Muscle layer of colon (tissue), 2 donors: ENCODE results near the gene ZNF561.

ENCODE experiments used
- H3K27ac ChIP-seq: one replicate; pipeline ENCODE4 v1.7.0; 2013; ENCODE audit warnings: low read depth, mild to moderate bottlenecking, low read length, moderate library complexity
- H3K27me3 ChIP-seq, 2 donors: one replicate each; pipeline ENCODE4 v1.7.0; 2013; ENCODE audit warnings: low read length in 2 of 2, mild to moderate bottlenecking in 2 of 2; ENCODE audit not compliant: insufficient read depth in 2 of 2, control insufficient read depth in 1 of 2
- H3K36me3 ChIP-seq: one replicate; pipeline ENCODE4 v1.7.0; 2013; ENCODE audit warnings: mild to moderate bottlenecking, low read length; ENCODE audit not compliant: insufficient read depth
- H3K4me1 ChIP-seq: one replicate; pipeline ENCODE4 v1.7.0; 2013; ENCODE audit warnings: mild to moderate bottlenecking, low read length; ENCODE audit not compliant: insufficient read depth
- H3K4me3 ChIP-seq, 2 donors: one replicate each; pipeline ENCODE4 v1.7.0; 2013; ENCODE audit warnings: low read length in 2 of 2, low read depth in 1 of 2, mild to moderate bottlenecking in 1 of 2, moderate library complexity in 1 of 2
- H3K9ac ChIP-seq: one replicate; pipeline ENCODE4 v1.7.0; 2013; ENCODE audit warnings: low read length
- H3K9me3 ChIP-seq: one replicate; pipeline ENCODE4 v1.7.0; 2013; ENCODE audit warnings: mild to moderate bottlenecking, low read length
- donor health status: abdominal sarcoma.
- donor health status: Adenocarcinoma of cecum.

ZNF561 gene

DNA sequence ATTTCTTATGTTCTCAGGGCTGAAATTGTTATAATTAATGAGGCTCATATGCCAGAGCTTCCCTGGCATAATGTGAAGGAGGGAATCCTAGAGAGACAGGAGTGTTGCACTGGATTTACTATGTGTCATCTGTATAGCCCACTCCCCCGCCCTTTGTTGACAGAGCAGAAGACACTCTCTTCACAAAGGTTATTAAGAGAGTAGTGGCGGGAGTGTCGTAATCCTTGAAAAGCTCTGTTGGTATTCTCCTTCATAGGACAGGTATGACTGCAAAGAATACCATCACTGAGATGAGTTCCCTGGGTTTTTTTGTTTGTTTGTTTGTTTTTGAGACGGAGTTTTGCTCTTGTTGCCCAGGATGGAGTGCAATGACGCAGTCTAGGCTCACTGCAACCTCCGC is 50.8 kb downstream of the ZNF561 start:
- Histone ChIP-seq H3K27me3 (no peaks in the 10 kb centered on the region), H3K27ac (no peak overlapping the region), H3K36me3 (peaks cover 35% of the 10 kb centered on the region), H3K9ac (no peak overlapping the region), H3K4me1 (no peaks in the 10 kb centered on the region), H3K9me3 (peaks cover 61% of the 10 kb centered on the region), H3K4me3 (no peak overlapping the region)

DNA sequence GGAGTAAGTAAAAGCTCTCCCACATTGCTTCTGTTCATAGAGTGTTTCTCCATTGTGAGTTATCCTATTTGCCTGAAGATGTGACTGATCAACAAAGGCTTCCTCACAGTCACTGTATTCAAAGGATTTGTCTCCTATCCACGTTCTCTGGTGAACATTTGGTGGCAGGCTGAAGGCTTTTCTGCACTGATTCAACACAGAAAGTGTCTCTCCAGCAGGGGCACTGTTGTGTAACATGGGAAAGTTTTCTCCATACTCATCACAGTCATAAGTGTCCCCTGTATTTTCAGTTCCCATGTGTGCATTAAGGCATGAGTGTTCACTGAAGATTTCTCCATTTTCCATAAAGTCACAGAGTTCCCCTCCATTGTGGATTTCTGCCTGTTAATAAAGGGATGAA is 54.3 kb downstream of the ZNF561 start:
- Histone ChIP-seq H3K9me3 (peaks cover 70% of the 10 kb centered on the region), H3K4me1 (no peaks in the 10 kb centered on the region), H3K9ac (no peak overlapping the region), H3K27me3 (no peaks in the 10 kb centered on the region), H3K27ac (no peak overlapping the region), H3K4me3 (peak overlapping the region in 1 of 2 donors; percentile 23), H3K36me3 (peaks cover 55% of the 10 kb centered on the region)

DNA sequence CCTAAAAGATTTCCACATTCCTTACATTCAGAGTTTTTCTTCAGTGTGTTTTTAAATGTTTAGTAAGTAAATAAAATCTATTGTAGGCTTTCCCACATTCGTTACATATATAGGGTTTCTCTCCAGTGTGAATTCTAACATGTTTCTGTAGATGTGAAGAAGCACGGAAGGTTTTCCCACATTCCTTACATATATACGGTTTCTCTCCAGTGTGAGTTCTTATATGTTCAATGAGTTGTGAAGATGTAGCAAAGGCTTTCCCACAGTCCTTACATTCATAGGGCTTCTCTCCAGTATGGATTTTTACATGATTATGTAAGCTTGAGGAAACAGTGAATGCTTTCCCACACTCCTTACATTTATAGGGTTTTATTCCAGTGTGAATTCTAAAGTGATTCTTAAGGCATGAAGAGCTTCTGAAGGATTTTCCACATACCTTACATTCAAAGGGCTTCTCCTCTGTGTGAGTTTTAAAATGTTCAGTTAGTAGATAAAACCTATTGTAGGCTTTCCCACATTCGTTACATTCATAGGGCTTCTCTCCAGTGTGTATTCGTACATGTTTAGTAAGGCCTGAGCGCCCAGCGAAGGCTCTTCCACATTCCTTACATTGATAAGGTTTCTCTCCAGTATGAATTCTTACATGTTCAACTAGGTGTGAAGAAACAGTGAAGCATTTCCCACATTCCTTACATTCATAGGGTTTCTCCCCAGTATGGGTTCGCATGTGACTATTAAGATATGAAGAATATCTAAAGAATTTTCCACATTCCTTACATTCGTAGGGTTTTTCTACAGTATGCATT is 54.9 kb downstream of the ZNF561 start:
- Histone ChIP-seq H3K27me3 (no peaks in the 10 kb centered on the region), H3K36me3 (peaks cover 61% of the 10 kb centered on the region), H3K4me3 (peak overlapping the region in 1 of 2 donors; percentile 23), H3K27ac (no peak overlapping the region), H3K4me1 (no peaks in the 10 kb centered on the region), H3K9ac (no peak overlapping the region), H3K9me3 (peaks cover 73% of the 10 kb centered on the region)
